HFFc6 (cell line): ENCODE results near the gene KLHL10. TPM values are rescaled to one million over a fixed set of nuclear protein-coding genes. Genes with fewer than 3 reads are reported as not detected.

ENCODE experiments used
- DNase-seq: peaks from one replicate; pipeline ENCODE4 v3.0.0-alpha.2; 2018
- H3K27ac Mint-ChIP-seq: 2 replicates; pipeline ENCODE4 v1.8.0; 2020; ENCODE audit warnings: mild to moderate bottlenecking, mixed read lengths
- H3K27me3 Mint-ChIP-seq: 2 replicates; pipeline ENCODE4 v1.8.0; 2021; ENCODE audit warnings: mild to moderate bottlenecking, moderate library complexity, mixed read lengths; ENCODE audit not compliant: insufficient read depth
- H3K36me3 Mint-ChIP-seq: 2 replicates; pipeline ENCODE4 v1.8.0; 2021; ENCODE audit warnings: low read depth, mixed read lengths
- H3K4me1 Mint-ChIP-seq: 2 replicates; pipeline ENCODE4 v1.8.0; 2020; ENCODE audit warnings: low read depth, mixed read lengths
- H3K4me3 Mint-ChIP-seq: 2 replicates; pipeline ENCODE4 v1.8.0; 2020; ENCODE audit warnings: mild to moderate bottlenecking, moderate library complexity, mixed read lengths
- H3K9me3 Mint-ChIP-seq: 2 replicates; pipeline ENCODE4 v1.8.0; 2020; ENCODE audit warnings: mild to moderate bottlenecking, mixed read lengths
- total RNA-seq, 6 experiments: library from RNA; stranded (reverse); fragmentation: NEBNext Ultra II Directional; extraction: Animal tissue kit (Norgen Biotek cat#: 25700); gene quantifications; 2 replicates in 1 of 6; 3 replicates in 5 of 6; pipeline ENCODE4 v1.2.3, GENCODE V29; 2021
- TF ChIP-seq, protein P1 (sequence below): fragments of 200-600 bp; sonication (generic); IDR thresholded peaks from 2 replicates; pipeline ENCODE4 v1.5.0; 2021; ENCODE audit warnings: antibody characterized with exemption, mild to moderate bottlenecking

The KLHL10 gene
- total RNA-seq, 6 experiments from 2014 or later, result not detected

DNA sequence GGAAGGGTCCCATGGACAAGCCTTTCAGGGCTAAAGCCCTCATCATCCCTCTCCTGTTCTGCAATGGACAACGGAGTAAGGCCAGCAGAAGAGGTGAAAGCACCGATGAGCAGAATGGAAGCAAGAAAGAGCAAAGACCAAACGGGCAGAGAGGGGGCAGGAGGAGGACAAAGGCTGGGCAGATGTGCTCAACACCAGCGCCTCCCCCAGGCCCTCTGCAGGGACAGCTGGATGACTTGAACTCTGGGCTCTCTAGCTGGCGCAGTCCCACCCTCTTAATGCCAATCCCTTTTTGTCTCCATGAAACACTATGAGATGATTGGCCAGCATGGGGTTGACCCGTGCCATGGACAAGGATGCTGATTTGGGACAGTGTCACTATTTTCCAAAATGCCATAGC is 59.1 kb downstream of the KLHL10 start:
- Mint-ChIP-seq H3K4me1 (peaks cover 51% of the 10 kb centered on the region), H3K9me3 (no peaks in the 10 kb centered on the region), H3K36me3 (peaks cover 64% of the 10 kb centered on the region), H3K4me3 (no peak overlapping the region), H3K27me3 (peaks cover 9% of the 10 kb centered on the region), H3K27ac (peak overlapping the region; percentile 93)
- DNase-seq, result no peak
- TF ChIP-seq, protein P1, sequence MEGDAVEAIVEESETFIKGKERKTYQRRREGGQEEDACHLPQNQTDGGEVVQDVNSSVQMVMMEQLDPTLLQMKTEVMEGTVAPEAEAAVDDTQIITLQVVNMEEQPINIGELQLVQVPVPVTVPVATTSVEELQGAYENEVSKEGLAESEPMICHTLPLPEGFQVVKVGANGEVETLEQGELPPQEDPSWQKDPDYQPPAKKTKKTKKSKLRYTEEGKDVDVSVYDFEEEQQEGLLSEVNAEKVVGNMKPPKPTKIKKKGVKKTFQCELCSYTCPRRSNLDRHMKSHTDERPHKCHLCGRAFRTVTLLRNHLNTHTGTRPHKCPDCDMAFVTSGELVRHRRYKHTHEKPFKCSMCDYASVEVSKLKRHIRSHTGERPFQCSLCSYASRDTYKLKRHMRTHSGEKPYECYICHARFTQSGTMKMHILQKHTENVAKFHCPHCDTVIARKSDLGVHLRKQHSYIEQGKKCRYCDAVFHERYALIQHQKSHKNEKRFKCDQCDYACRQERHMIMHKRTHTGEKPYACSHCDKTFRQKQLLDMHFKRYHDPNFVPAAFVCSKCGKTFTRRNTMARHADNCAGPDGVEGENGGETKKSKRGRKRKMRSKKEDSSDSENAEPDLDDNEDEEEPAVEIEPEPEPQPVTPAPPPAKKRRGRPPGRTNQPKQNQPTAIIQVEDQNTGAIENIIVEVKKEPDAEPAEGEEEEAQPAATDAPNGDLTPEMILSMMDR, result no peak

Other genes starting within 250 kb of the KLHL10 start
- gene KRT16, start 225.1 kb upstream of the KLHL10 start, total RNA-seq, result under 1 TPM in 4 of 6 experiments, not detected in 2; 0.11 to 0.47 (median 0.17) TPM
- 1 to 10 TPM; 1.0 to 3.9 (median 2.9) TPM for gene KRT17, start 213.2 kb upstream of the KLHL10 start, total RNA-seq
- gene EIF1, start 148.9 kb upstream of the KLHL10 start, total RNA-seq, result 100 to 1,000 TPM; 723 to 810 (median 781) TPM
- not detected for gene GAST, start 125.5 kb upstream of the KLHL10 start, total RNA-seq
- gene HAP1, start 103.2 kb upstream of the KLHL10 start, total RNA-seq, result under 1 TPM in 2 of 6 experiments, not detected in 4; 0.09 to 0.12 TPM
- 1 to 10 TPM; 1.5 to 9.1 (median 1.9) TPM for gene JUP, start 51.1 kb upstream of the KLHL10 start, total RNA-seq
- gene P3H4, start 25.9 kb upstream of the KLHL10 start, total RNA-seq, result 10 to 100 TPM; 48.8 to 75.5 (median 50.3) TPM
- 100 to 1,000 TPM; 417 to 500 (median 442) TPM for gene FKBP10, start 24.8 kb upstream of the KLHL10 start, total RNA-seq
- gene NT5C3B, start 1.6 kb upstream of the KLHL10 start, total RNA-seq, result 10 to 100 TPM; 33.9 to 55.2 (median 37.3) TPM
- gene KLHL11, start 27.6 kb downstream of the KLHL10 start, total RNA-seq, result 10 to 100 TPM; 13.4 to 16.2 (median 15.7) TPM
- 100 to 1,000 TPM; 254 to 315 (median 279) TPM for gene ACLY, start 81.1 kb downstream of the KLHL10 start, total RNA-seq
- 1 to 10 TPM in 3 of 6 experiments, under 1 TPM in 3; 0.74 to 1.8 (median 0.97) TPM for gene ODAD4, start 92.8 kb downstream of the KLHL10 start, total RNA-seq
- gene CNP, start 129.0 kb downstream of the KLHL10 start, total RNA-seq, result 100 to 1,000 TPM; 105 to 118 (median 111) TPM
- gene DNAJC7, start 179.6 kb downstream of the KLHL10 start, total RNA-seq, result 100 to 1,000 TPM in 3 of 6 experiments, 10 to 100 TPM in 3; 85.0 to 115 (median 100) TPM
- gene NKIRAS2, start 182.3 kb downstream of the KLHL10 start, total RNA-seq, result 10 to 100 TPM; 37.1 to 43.9 (median 40.3) TPM
- gene C17orf113, start 212.8 kb downstream of the KLHL10 start, total RNA-seq, result under 1 TPM in 4 of 6 experiments, not detected in 2; 0.07 to 0.10 (median 0.08) TPM